Upper lobe of left lung (tissue), 6 donors: ENCODE results near the gene GAB3. TPM values are rescaled to one million over a fixed set of nuclear protein-coding genes. Genes with fewer than 3 reads are reported as not detected.
A peak's percentile ranks its signal among the peaks of the same experiment; 100 is the strongest.

ENCODE experiments used
- ATAC-seq, 2 donors: fragments of 200-7000 bp; cut with Tn5 transposase; one replicate each; pipeline ENCODE4 v1.9.1; 2022; ENCODE audit warnings: mild to moderate bottlenecking in 2 of 2, moderate library complexity in 2 of 2; ENCODE audit not compliant: low FRiP score in 2 of 2
- DNase-seq, 2 donors: peaks; one replicate each; pipeline ENCODE4 v3.0.0-alpha.2; 2019 to 2020
- H3K27ac ChIP-seq, 4 donors: fragments of 200-600 bp; sonication (generic); one replicate each; pipeline ENCODE4 v1.5.1; 2016 to 2019
- H3K27me3 ChIP-seq, 4 donors: fragments of 200-600 bp; sonication (generic); one replicate each; pipeline ENCODE4 v1.5.1; 2017 to 2019
- H3K36me3 ChIP-seq, 4 donors: fragments of 200-600 bp; sonication (generic); one replicate each; pipeline ENCODE4 v1.5.1; 2016 to 2019
- H3K4me1 ChIP-seq, 4 donors: fragments of 200-600 bp; sonication (generic); one replicate each; pipeline ENCODE4 v1.5.1; 2018 to 2019
- H3K4me3 ChIP-seq, 4 donors: fragments of 200-600 bp; sonication (generic); one replicate each; pipeline ENCODE4 v1.5.1; 2017 to 2019; ENCODE audit warnings: mild to moderate bottlenecking in 2 of 4, moderate library complexity in 1 of 4
- H3K9me3 ChIP-seq, 4 donors: fragments of 200-600 bp; sonication (generic); one replicate each; pipeline ENCODE4 v1.5.1; 2018 to 2019
- EP300 ChIP-seq, 4 donors: sonication (generic); formaldehyde crosslinking; IDR thresholded peaks; one replicate each; pipeline ENCODE4 v1.5.1; 2017; ENCODE audit warnings: antibody characterized with exemption in 4 of 4, control low read depth in 2 of 4
- POLR2A ChIP-seq, 4 donors: fragments of 450-650 bp; IDR thresholded peaks; one replicate each; pipeline ENCODE4 v1.5.1; 2016 to 2017; ENCODE audit warnings: antibody characterized with exemption in 4 of 4, mild to moderate bottlenecking in 2 of 4
- POLR2AphosphoS5 ChIP-seq, 2 donors: sonication (generic); formaldehyde crosslinking; IDR thresholded peaks; one replicate each; pipeline ENCODE4 v1.5.1; 2017; ENCODE audit warnings: antibody characterized with exemption in 2 of 2
- WGBS, 2 donors: methylation state at CpG; one replicate each; pipeline ENCODE4 v1.1.5; 2017 to 2018; 5-methylcytosine and 5-hydroxymethylcytosine counted together
- total RNA-seq, 6 donors: library from RNA; depleted of rRNA in 4 of 6; stranded (reverse); fragments of >200 nt in 4 of 6; gene quantifications; one replicate each; pipeline versions ENCODE4 v1.1.0 to v1.2.1, GENCODE V29; 2016 to 2021
- TF ChIP-seq, protein P1 (sequence below), 6 experiments: fragments of 450-650 bp in 4 of 6; fragments of 200-600 bp in 2 of 6; sonication (generic) in 2 of 6; IDR thresholded peaks; one replicate each; pipeline ENCODE4 v1.5.1; 2016 to 2019; ENCODE audit warnings: antibody characterized with exemption in 6 of 6
- donor health status: DM: no; HTN: no; CAD: no; lungs with moderate emphysema.
- donor health status: DM: no; HTN: yes; CAD: no; lungs with severe emphysema.

GAB3 gene
- total RNA-seq, 6 donors from 2014 or later: 10.2 to 30.4 (median 15.4) TPM

DNA sequence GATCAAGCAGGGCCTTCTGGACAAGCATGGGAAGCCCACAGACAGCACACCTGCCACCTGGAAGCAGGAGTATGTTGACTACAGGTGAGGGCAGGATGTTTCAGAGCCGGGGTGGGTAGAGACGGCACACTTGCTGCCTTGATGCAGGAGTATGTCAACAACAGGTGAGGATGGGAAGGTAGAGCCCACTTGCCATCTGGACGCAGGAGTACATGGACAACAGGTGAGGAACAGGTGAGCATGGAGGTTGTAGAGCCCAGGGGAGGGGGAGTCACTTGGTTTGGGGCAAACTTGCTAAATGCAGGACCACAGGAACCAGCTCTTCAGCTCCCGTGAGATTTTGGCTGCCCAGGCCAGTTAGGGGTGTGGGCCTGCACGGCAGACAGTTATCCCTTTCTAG, 23.7 kb upstream of the GAB3 start:
- Histone ChIP-seq H3K9me3 (no peaks in the 10 kb centered on the region), H3K4me1 (no peaks in the 10 kb centered on the region), H3K4me3 (no peak overlapping the region), H3K36me3 (peaks cover 5 to 74% (median 31%) of the 10 kb centered on the region in 4 donors), H3K27me3 (no peaks in the 10 kb centered on the region), H3K27ac (no peak overlapping the region)
- 91 to 94% methylated on average over 3 to 5 of the region's 5 CpGs for WGBS, 2 donors
- no peak for DNase-seq
- TF ChIP-seq, protein P1, sequence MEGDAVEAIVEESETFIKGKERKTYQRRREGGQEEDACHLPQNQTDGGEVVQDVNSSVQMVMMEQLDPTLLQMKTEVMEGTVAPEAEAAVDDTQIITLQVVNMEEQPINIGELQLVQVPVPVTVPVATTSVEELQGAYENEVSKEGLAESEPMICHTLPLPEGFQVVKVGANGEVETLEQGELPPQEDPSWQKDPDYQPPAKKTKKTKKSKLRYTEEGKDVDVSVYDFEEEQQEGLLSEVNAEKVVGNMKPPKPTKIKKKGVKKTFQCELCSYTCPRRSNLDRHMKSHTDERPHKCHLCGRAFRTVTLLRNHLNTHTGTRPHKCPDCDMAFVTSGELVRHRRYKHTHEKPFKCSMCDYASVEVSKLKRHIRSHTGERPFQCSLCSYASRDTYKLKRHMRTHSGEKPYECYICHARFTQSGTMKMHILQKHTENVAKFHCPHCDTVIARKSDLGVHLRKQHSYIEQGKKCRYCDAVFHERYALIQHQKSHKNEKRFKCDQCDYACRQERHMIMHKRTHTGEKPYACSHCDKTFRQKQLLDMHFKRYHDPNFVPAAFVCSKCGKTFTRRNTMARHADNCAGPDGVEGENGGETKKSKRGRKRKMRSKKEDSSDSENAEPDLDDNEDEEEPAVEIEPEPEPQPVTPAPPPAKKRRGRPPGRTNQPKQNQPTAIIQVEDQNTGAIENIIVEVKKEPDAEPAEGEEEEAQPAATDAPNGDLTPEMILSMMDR (IDR thresholded peaks at IDR 0.05): no peak
- no peak for TF ChIP-seq POLR2A (IDR thresholded peaks at IDR 0.05)
- ATAC-seq: no peak

DNA sequence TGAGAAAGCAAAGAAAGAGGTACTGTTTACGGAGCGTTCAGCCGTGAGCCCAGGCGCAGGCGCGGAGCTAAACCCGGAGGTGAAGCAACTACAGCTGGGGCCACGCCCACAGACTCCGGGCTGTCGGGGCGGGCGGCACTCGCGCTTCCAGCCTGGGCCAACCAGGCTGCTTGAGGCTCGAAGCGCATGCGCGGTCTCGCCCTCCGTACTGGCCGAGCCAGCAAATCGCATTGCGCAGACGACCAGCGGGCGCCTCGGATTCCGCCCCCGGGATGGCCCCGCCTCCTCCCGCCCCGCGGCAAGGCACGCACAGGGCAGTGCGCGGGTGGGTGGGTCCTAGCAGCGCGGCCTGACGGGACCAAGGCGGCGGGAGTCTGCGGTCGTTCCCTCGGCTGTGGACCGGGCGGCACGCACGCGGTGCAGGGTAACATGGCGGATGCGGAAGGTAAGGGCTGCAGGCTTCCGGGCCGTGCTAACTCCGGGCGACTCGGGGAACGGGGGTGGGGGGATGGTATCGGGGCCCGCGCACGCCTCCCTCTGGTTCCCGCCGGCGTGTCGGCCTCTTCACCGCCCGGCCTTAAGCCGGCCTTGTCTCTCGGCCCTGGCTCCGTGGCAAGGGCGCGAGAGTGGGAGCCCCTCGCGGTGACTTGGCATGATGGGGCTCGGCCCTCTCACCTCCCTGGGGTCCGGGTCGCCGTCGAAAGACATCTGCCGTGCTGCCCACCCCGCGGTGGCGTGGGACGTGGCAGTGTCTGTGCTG, 11.8 kb upstream of the GAB3 start, which contains the start of gene DKC1:
DKC1 (plus strand) TSS at position 328 of the 760 bp plus-strand sequence; CDS start at position 430, 102 bp downstream.
- ATAC-seq (peak; percentile 96 to 99), DNase-seq (peak; percentile 97 to 98)
- H3K4me3 ChIP-seq: peak within 1 kb of the TSS; percentile 18 to 79 (median 70)
- peaks cover 0 to 24% (median 7%) of the 10 kb centered on the region in 4 donors for H3K36me3 ChIP-seq
- H3K27ac ChIP-seq: peak within 1 kb of the TSS; percentile 20 to 80 (median 78)
- no peaks in the 10 kb centered on the region for H3K27me3 ChIP-seq
- peak in 3 of 4 donors; percentile 30 to 66 (median 56) for TF ChIP-seq POLR2A (IDR thresholded peaks at IDR 0.05)
- TF ChIP-seq, protein P1 (IDR thresholded peaks at IDR 0.05): peak in 4 of 6 experiments; percentile 7 to 19 (median 12)
- no peak for TF ChIP-seq EP300 (IDR thresholded peaks at IDR 0.05)
- peak; percentile 48 to 49 for TF ChIP-seq POLR2AphosphoS5 (IDR thresholded peaks at IDR 0.05)
- H3K9me3 ChIP-seq: peaks cover 0 to 4% (median 0%) of the 10 kb centered on the region in 4 donors
- WGBS, 2 donors: 0 to 46% methylated on average over 4 to 73 of the region's 84 CpGs
- H3K4me1 ChIP-seq: peaks cover 0 to 7% (median 5%) of the 10 kb centered on the region in 4 donors

DNA sequence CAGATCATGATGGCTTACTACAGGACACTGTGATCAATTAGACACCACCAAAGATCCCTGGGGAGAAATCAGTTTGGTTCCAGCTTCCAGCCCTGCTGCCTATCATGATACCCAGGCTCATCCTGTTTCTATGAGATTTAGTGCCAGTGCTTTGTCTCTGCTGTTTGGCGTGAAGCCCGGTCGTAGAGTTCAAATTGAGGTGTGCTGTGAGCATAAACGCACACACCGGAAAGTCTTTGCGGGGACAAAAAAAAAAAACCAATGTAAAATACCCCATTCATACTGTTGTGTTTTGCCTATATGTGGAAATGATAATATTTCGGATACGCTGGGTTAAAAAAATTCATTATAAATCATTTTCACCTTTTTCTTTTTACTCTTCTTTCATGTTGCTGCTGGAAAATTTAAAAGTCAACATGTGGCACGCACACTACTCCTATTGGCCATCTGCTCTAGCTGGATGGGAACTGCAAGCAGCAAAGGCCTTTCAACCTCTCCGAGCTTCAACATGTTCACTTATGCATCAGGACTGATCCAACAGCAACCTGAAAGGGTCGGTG, 11.2 kb upstream of the GAB3 start:
- TF ChIP-seq POLR2AphosphoS5 (IDR thresholded peaks at IDR 0.05): no peak
- no peak for TF ChIP-seq POLR2A (IDR thresholded peaks at IDR 0.05)
- TF ChIP-seq EP300 (IDR thresholded peaks at IDR 0.05): no peak
- TF ChIP-seq, protein P1 (IDR thresholded peaks at IDR 0.05): no peak
- Histone ChIP-seq H3K27me3 (no peaks in the 10 kb centered on the region), H3K9me3 (peaks cover 0 to 4% (median 0%) of the 10 kb centered on the region in 4 donors), H3K36me3 (peaks cover 0 to 18% (median 5%) of the 10 kb centered on the region in 4 donors), H3K27ac (peak overlapping the region; percentile 20 to 80 (median 78)), H3K4me1 (peaks cover 0 to 7% (median 5%) of the 10 kb centered on the region in 4 donors), H3K4me3 (peak overlapping the region in 3 of 4 donors; percentile 68 to 79 (median 72))
- 5 to 38% methylated on average over 11 of the region's 11 CpGs for WGBS, 2 donors
- ATAC-seq (no peak), DNase-seq (no peak)

DNA sequence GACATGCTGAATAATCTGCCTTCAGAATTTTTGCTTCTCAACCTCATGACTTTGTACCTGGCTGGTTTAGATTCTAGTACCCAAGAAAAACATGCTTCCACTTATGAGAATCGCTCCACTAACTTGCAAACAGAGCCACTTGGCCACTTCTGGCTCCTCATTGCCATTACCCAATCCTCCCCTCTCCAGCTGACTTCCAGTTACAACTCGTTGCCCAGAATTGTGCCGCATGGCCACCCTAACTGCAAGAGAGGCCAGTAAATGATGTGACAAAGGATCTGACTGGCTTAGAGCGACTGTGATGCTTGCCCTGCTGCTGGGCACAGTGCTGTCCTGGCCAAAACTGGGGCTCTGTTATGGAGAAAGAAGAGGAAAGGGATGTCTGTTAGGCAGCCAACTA, 7.8 kb upstream of the GAB3 start:
- peak in 1 of 2 donors; percentile 54 for DNase-seq
- WGBS, 2 donors: 58 to 80% methylated on average over 1 to 4 of the region's 4 CpGs
- ATAC-seq: no peak

More for the DNA sequence above, 7.8 kb upstream of the GAB3 start:
- Histone ChIP-seq H3K36me3 (no peaks in the 10 kb centered on the region), H3K4me3 (no peak overlapping the region), H3K9me3 (peaks cover 0 to 4% (median 0%) of the 10 kb centered on the region in 4 donors), H3K27me3 (no peaks in the 10 kb centered on the region), H3K4me1 (peaks cover 0 to 6% (median under 1%) of the 10 kb centered on the region in 4 donors), H3K27ac (no peak overlapping the region)
- TF ChIP-seq EP300 (IDR thresholded peaks at IDR 0.05) (peak in 1 of 4 donors; percentile 53), POLR2AphosphoS5 (IDR thresholded peaks at IDR 0.05) (no peak)
- TF ChIP-seq, protein P1 (IDR thresholded peaks at IDR 0.05): no peak
